Measurements from ENCODE around the gene GRIN3B.

Gene GRIN3B

DNA sequence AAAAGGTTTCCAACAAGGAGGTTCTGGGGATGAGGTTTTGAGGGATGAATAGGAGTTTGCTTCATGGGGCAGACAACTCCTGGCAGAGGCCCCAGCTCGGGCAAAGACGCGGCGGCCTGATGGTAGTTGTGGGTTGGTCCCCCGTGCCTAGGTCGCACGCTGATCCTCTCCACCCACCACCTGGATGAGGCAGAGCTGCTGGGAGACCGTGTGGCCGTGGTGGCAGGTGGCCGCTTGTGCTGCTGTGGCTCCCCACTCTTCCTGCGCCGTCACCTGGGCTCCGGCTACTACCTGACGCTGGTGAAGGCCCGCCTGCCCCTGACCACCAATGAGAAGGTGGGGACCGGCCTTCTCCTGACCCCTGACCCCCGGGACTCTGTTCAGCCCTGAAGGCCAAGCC lies 51.6 kb downstream of the GRIN3B start:
- Histone ChIP-seq H3K27me3 (ENCODE audit: insufficient read depth, low read depth) (no peaks in the 10 kb centered on the region), H2AFZ (ENCODE audit: low read depth) (no peak overlapping the region), H3K4me3 (IDR thresholded peaks at IDR 0.05; ENCODE audit: insufficient read depth, low read depth, low read length) (no peak overlapping the region), H3K27ac (no peak overlapping the region), H3K79me2 (ENCODE audit: insufficient read depth, low read depth) (no peaks in the 10 kb centered on the region), H3K4me1 (ENCODE audit: low read depth, poor library complexity, severe bottlenecking) (no peaks in the 10 kb centered on the region), H4K20me1 (ENCODE audit: insufficient read depth) (no peaks in the 10 kb centered on the region), H3K9ac (no peak overlapping the region), H3K36me3 (ENCODE audit: insufficient read depth) (no peaks in the 10 kb centered on the region), H3K4me2 (no peak overlapping the region)
- TF ChIP-seq, protein P1, sequence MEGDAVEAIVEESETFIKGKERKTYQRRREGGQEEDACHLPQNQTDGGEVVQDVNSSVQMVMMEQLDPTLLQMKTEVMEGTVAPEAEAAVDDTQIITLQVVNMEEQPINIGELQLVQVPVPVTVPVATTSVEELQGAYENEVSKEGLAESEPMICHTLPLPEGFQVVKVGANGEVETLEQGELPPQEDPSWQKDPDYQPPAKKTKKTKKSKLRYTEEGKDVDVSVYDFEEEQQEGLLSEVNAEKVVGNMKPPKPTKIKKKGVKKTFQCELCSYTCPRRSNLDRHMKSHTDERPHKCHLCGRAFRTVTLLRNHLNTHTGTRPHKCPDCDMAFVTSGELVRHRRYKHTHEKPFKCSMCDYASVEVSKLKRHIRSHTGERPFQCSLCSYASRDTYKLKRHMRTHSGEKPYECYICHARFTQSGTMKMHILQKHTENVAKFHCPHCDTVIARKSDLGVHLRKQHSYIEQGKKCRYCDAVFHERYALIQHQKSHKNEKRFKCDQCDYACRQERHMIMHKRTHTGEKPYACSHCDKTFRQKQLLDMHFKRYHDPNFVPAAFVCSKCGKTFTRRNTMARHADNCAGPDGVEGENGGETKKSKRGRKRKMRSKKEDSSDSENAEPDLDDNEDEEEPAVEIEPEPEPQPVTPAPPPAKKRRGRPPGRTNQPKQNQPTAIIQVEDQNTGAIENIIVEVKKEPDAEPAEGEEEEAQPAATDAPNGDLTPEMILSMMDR (conservative IDR thresholded peaks at IDR 0.05; ENCODE audit: low read depth, low read length), result no peak

DNA sequence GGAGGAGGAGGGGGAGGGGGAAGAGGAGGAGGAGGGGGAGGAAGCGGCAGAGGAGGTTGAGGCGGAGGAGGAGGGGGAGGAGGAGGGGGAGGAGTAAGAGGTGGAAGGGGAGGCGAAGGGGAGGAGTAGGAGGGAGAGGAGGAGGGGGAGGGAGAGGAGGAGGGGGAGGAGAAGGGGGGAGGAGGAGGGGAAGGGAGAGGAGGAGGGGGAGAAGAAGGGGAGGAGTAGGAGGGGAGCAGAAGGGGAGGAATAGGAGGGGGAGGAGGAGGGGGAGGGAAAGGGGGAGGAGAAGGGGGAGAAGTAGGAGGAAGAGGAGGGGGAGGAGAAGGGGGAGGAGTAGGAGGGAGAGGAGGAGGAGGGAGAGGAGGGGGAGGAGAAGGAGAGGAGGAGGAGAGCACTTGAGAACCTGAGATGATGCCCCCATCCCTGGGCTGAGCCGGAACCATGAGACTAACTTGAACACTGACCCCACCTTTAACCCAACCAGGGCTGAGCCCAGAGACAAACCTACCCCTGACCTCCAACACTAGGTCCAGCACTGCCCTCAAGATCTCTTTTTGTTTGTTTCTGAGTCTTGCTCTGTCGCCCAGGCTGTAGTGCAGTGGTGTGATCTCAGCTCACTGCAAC lies 52.2 kb downstream of the GRIN3B start:
- Histone ChIP-seq H2AFZ (ENCODE audit: low read depth) (no peak overlapping the region), H3K27me3 (ENCODE audit: insufficient read depth, low read depth) (no peaks in the 10 kb centered on the region), H3K79me2 (ENCODE audit: insufficient read depth, low read depth) (no peaks in the 10 kb centered on the region), H3K27ac (no peak overlapping the region), H3K9ac (no peak overlapping the region), H4K20me1 (ENCODE audit: insufficient read depth) (no peaks in the 10 kb centered on the region), H3K4me1 (ENCODE audit: low read depth, poor library complexity, severe bottlenecking) (no peaks in the 10 kb centered on the region), H3K36me3 (ENCODE audit: insufficient read depth) (no peaks in the 10 kb centered on the region), H3K4me3 (IDR thresholded peaks at IDR 0.05; ENCODE audit: insufficient read depth, low read depth, low read length) (no peak overlapping the region), H3K4me2 (no peak overlapping the region)
- TF ChIP-seq, protein P1 (conservative IDR thresholded peaks at IDR 0.05; ENCODE audit: low read depth, low read length), result no peak

DNA sequence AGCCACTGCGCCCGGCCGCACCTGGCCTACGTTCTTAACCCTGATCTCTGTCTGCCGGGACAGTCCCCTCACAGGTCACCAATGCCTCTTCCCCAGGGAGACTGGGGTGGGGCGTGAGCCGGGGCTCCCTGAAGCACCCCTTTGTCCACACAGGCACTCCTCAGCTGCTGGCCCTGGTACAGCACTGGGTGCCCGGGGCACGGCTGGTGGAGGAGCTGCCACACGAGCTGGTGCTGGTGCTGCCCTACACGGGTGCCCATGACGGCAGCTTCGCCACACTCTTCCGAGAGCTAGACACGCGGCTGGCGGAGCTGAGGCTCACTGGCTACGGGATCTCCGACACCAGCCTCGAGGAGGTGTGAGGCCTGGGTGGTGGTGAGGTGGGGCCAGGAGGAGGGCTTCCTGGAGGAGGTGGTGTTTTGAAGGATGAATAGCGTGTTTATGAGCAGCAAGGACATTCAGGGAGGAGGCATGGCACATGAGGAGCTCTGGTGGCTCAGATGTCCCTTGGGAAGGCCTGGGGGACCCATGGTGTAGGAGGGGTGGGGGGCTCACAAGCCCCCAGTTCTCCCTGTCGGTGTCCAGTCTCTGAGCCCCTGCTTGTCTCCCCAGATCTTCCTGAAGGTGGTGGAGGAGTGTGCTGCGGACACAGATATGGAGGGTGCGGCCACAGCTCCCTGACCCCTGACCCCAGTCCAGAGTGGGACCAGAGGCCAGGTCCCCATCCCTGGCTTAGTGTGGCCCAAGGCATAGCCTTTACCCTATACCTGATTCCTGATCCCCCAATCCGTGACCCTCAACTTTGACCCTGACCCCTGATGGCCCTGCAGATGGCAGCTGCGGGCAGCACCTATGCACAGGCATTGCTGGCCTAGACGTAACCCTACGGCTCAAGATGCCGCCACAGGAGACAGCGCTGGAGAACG lies 53.2 kb downstream of the GRIN3B start:
- no peaks in the 10 kb centered on the region for H4K20me1 ChIP-seq (ENCODE audit: insufficient read depth)
- H3K27ac ChIP-seq, result no peak overlapping the region
- no peak overlapping the region for H3K4me2 ChIP-seq
- TF ChIP-seq, protein P1 (conservative IDR thresholded peaks at IDR 0.05; ENCODE audit: low read depth, low read length), result no peak
- no peak overlapping the region for H3K9ac ChIP-seq
- no peaks in the 10 kb centered on the region for H3K36me3 ChIP-seq (ENCODE audit: insufficient read depth)
- no peaks in the 10 kb centered on the region for H3K4me1 ChIP-seq (ENCODE audit: low read depth, poor library complexity, severe bottlenecking)
- no peak overlapping the region for H3K4me3 ChIP-seq (IDR thresholded peaks at IDR 0.05; ENCODE audit: insufficient read depth, low read depth, low read length)
- no peaks in the 10 kb centered on the region for H3K27me3 ChIP-seq (ENCODE audit: insufficient read depth, low read depth)
- no peak overlapping the region for H2AFZ ChIP-seq (ENCODE audit: low read depth)
- H3K79me2 ChIP-seq (ENCODE audit: insufficient read depth, low read depth), result no peaks in the 10 kb centered on the region

DNA sequence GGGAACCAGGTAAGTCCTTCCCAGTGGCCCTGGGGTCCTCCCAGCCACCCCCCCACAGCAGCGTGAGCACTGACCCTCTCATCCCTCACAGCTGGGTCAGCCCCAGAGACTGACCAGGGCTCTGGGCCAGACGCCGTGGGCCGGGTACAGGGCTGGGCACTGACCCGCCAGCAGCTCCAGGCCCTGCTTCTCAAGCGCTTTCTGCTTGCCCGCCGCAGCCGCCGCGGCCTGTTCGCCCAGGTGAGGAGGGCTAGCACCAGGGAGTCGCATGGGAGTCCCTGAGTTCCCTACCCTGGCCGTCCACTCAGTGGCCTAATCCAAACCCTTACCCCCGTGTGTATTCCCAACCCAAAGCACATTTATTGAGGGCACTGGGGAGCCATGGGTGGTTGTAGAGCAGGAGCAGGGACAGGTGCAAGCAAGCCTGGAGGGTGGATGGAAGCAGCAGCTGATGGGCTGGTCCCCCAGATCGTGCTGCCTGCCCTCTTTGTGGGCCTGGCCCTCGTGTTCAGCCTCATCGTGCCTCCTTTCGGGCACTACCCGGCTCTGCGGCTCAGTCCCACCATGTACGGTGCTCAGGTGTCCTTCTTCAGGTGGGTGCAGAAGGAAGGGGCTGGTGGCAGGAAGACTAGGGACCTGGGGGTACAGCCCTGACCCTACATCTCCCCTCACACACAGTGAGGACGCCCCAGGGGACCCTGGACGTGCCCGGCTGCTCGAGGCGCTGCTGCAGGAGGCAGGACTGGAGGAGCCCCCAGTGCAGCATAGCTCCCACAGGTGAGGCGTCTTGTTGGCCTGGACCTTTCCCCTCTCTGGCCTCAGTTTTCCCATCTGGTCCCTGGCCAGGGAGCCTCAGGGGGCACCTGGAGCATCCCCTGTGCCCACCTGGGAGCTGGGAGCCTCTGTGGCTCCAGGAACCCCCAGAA lies 54.1 kb downstream of the GRIN3B start:
- Histone ChIP-seq H3K36me3 (ENCODE audit: insufficient read depth) (no peaks in the 10 kb centered on the region), H3K4me3 (IDR thresholded peaks at IDR 0.05; ENCODE audit: insufficient read depth, low read depth, low read length) (no peak overlapping the region), H4K20me1 (ENCODE audit: insufficient read depth) (no peaks in the 10 kb centered on the region), H3K9ac (no peak overlapping the region), H3K27me3 (ENCODE audit: insufficient read depth, low read depth) (no peaks in the 10 kb centered on the region), H3K79me2 (ENCODE audit: insufficient read depth, low read depth) (no peaks in the 10 kb centered on the region), H3K4me2 (no peak overlapping the region), H3K4me1 (ENCODE audit: low read depth, poor library complexity, severe bottlenecking) (no peaks in the 10 kb centered on the region), H3K27ac (no peak overlapping the region), H2AFZ (ENCODE audit: low read depth) (no peak overlapping the region)
- TF ChIP-seq, protein P1 (conservative IDR thresholded peaks at IDR 0.05; ENCODE audit: low read depth, low read length), result no peak
